ENCODE data around the gene NETO2. TPM values are rescaled to one million over a fixed set of nuclear protein-coding genes. Genes with fewer than 3 reads are reported as not detected.

NETO2 gene
- total and polyA plus RNA-seq, 10 of the 15 experiments (the other 5 are each of a cell fraction or from before 2014, with no cell fraction given) = 8.5 to 53.1 (median 27.0) TPM

DNA sequence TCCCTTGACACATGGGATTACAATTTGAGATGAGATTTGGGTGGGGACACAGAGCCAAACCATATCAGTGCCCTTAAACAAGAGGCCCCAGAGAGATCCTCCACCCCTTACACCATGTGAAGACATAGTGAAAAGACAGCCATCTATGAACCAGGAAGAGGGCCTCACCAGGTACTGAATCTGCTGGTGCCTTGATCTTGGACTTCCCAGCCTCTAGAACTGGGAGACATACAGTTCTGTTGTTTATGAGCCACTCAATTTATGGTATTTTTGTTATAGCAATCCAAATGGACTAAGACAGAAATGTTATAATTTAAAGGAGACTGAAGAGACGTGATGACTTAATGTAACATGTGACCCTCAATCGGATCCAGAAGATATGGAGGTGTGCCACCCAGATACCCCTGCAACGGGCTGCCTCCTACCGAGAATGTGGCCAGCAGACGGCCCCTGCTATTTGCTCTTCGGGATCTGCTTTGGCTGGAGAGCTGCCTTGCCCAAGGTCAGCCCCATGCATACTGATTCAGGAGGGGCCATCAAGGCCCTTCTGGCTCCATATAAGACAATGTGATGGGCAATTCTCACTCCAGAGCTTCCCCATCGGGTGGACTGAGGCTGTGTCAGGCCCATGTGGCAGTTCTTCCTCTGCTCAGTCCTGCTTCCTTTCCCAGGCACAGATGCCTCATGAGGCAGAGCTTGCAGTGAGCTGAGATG, 80.6 kb downstream of the NETO2 start:
- no peaks in the 10 kb centered on the region for H3K79me2 ChIP-seq (ENCODE audit: control insufficient read depth, insufficient read depth, low read length)
- ChIA-PET CTCF (interaction anchor here (1.4 kb wide), 1 partner anchor 79 kb away, joined by 4 read pairs; no protein-coding TSS in a partner anchor), RAD21 (ENCODE audit: unreplicated experiment) (no interaction called here), SMC1A (ENCODE audit: uncharacterized antibody, unreplicated experiment) (interaction anchor here (0.8 kb wide), 1 partner anchor 15 kb away, joined by 3 read pairs; no protein-coding TSS in a partner anchor), POLR2A (no interaction called here)
- in situ Hi-C loops (cut with MboI) (no loop called here), intact Hi-C loops (cut with micrococcal nuclease; ENCODE audit: unreplicated experiment) (no loop called here)
- no peak overlapping the region for H3K9ac ChIP-seq (ENCODE audit: control insufficient read depth, insufficient read depth, low read length)
- no peaks in the 10 kb centered on the region for H3K36me3 ChIP-seq (ENCODE audit: control insufficient read depth in 2 of 2, insufficient read depth in 2 of 2, low read length in 1 of 2)
- no peaks in the 10 kb centered on the region for H3K27me3 ChIP-seq (replicated peaks in 1 of 2; ENCODE audit: control insufficient read depth in 2 of 2, insufficient read depth in 2 of 2, low read length in 1 of 2)
- DNase-seq (ENCODE audit: low read depth, low spot score) (no peak), FAIRE-seq (no peak), ATAC-seq (no peak)
- H2AFZ ChIP-seq (ENCODE audit: control insufficient read depth, low read depth, low read length) = no peak overlapping the region
- no peak overlapping the region for H3K4me2 ChIP-seq (ENCODE audit: control insufficient read depth, insufficient read depth)
- no peaks in the 10 kb centered on the region for H3K9me3 ChIP-seq (replicated peaks; ENCODE audit: control insufficient read depth, insufficient read depth, low read length)
- H3K27ac ChIP-seq (ENCODE audit: control insufficient read depth, insufficient read depth) = no peak overlapping the region
- no TSS peak for BruUV-seq (replicated peaks)
- no peaks in the 10 kb centered on the region for H4K20me1 ChIP-seq (ENCODE audit: control insufficient read depth, insufficient read depth)
- H3K4me1 ChIP-seq (ENCODE audit: control insufficient read depth, insufficient read depth, low read length) = no peaks in the 10 kb centered on the region
- 76% methylated on average over 7 of the region's 7 CpGs for WGBS (ENCODE audit: insufficient coverage, insufficient replicate concordance, low lambda C conversion rate, missing lambda C conversion rate)
- H3K4me3 ChIP-seq = no peak overlapping the region
- TF ChIP-seq DPF2 (IDR thresholded peaks at IDR 0.05) (no peak), IKZF2 (IDR thresholded peaks at IDR 0.05) (no peak), TAF1 (IDR thresholded peaks at IDR 0.05; ENCODE audit: borderline replicate concordance, low read depth, low read length) (no peak), BRCA1 (IDR thresholded peaks at IDR 0.05; ENCODE audit: low read depth, low read length) (no peak), SP1 (IDR thresholded peaks at IDR 0.05; ENCODE audit: low read depth, low read length) (no peak), GATAD2B (conservative IDR thresholded peaks at IDR 0.05; ENCODE audit: low read depth) (no peak), EP300 (IDR thresholded peaks at IDR 0.05; ENCODE audit: borderline replicate concordance in 1 of 2, control insufficient read depth in 1 of 2, low read depth in 2 of 2, low read length in 2 of 2) (no peak), ZNF384 (IDR thresholded peaks at IDR 0.05; ENCODE audit: borderline replicate concordance, low read depth, low read length) (no peak), CBX5 (IDR thresholded peaks at IDR 0.05; ENCODE audit: low read depth) (no peak)
- TF ChIP-seq, protein P1, sequence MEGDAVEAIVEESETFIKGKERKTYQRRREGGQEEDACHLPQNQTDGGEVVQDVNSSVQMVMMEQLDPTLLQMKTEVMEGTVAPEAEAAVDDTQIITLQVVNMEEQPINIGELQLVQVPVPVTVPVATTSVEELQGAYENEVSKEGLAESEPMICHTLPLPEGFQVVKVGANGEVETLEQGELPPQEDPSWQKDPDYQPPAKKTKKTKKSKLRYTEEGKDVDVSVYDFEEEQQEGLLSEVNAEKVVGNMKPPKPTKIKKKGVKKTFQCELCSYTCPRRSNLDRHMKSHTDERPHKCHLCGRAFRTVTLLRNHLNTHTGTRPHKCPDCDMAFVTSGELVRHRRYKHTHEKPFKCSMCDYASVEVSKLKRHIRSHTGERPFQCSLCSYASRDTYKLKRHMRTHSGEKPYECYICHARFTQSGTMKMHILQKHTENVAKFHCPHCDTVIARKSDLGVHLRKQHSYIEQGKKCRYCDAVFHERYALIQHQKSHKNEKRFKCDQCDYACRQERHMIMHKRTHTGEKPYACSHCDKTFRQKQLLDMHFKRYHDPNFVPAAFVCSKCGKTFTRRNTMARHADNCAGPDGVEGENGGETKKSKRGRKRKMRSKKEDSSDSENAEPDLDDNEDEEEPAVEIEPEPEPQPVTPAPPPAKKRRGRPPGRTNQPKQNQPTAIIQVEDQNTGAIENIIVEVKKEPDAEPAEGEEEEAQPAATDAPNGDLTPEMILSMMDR (IDR thresholded peaks at IDR 0.05 in 2 of 3, conservative IDR thresholded peaks at IDR 0.05 in 1 of 3; ENCODE audit: control insufficient read depth in 2 of 3, extremely low read depth in 1 of 3, insufficient read depth in 1 of 3, low read depth in 3 of 3, low read length in 3 of 3) = no peak
- TF ChIP-seq, protein P2, sequence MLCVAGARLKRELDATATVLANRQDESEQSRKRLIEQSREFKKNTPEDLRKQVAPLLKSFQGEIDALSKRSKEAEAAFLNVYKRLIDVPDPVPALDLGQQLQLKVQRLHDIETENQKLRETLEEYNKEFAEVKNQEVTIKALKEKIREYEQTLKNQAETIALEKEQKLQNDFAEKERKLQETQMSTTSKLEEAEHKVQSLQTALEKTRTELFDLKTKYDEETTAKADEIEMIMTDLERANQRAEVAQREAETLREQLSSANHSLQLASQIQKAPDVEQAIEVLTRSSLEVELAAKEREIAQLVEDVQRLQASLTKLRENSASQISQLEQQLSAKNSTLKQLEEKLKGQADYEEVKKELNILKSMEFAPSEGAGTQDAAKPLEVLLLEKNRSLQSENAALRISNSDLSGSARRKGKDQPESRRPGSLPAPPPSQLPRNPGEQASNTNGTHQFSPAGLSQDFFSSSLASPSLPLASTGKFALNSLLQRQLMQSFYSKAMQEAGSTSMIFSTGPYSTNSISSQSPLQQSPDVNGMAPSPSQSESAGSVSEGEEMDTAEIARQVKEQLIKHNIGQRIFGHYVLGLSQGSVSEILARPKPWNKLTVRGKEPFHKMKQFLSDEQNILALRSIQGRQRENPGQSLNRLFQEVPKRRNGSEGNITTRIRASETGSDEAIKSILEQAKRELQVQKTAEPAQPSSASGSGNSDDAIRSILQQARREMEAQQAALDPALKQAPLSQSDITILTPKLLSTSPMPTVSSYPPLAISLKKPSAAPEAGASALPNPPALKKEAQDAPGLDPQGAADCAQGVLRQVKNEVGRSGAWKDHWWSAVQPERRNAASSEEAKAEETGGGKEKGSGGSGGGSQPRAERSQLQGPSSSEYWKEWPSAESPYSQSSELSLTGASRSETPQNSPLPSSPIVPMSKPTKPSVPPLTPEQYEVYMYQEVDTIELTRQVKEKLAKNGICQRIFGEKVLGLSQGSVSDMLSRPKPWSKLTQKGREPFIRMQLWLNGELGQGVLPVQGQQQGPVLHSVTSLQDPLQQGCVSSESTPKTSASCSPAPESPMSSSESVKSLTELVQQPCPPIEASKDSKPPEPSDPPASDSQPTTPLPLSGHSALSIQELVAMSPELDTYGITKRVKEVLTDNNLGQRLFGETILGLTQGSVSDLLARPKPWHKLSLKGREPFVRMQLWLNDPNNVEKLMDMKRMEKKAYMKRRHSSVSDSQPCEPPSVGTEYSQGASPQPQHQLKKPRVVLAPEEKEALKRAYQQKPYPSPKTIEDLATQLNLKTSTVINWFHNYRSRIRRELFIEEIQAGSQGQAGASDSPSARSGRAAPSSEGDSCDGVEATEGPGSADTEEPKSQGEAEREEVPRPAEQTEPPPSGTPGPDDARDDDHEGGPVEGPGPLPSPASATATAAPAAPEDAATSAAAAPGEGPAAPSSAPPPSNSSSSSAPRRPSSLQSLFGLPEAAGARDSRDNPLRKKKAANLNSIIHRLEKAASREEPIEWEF (IDR thresholded peaks at IDR 0.05; ENCODE audit: insufficient replicate concordance, low read depth, low read length) = no peak
- TF ChIP-seq, protein P3, sequence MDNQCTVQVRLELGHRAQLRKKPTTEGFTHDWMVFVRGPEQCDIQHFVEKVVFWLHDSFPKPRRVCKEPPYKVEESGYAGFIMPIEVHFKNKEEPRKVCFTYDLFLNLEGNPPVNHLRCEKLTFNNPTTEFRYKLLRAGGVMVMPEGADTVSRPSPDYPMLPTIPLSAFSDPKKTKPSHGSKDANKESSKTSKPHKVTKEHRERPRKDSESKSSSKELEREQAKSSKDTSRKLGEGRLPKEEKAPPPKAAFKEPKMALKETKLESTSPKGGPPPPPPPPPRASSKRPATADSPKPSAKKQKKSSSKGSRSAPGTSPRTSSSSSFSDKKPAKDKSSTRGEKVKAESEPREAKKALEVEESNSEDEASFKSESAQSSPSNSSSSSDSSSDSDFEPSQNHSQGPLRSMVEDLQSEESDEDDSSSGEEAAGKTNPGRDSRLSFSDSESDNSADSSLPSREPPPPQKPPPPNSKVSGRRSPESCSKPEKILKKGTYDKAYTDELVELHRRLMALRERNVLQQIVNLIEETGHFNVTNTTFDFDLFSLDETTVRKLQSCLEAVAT (IDR thresholded peaks at IDR 0.05) = no peak

Measured in GM12878 (cell line).